Stomach smooth muscle (tissue), 2 donors: Measurements from ENCODE around the gene DOCK3.

Experiments used
- H3K27ac ChIP-seq: one replicate; pipeline ENCODE4 v1.7.0; 2013; ENCODE audit warnings: mild to moderate bottlenecking, low read length, inconsistent platforms
- H3K27me3 ChIP-seq, 2 donors: one replicate each; pipeline ENCODE4 v1.7.0; 2013; ENCODE audit warnings: low read length in 2 of 2; ENCODE audit not compliant: insufficient read depth in 2 of 2, control insufficient read depth in 1 of 2
- H3K36me3 ChIP-seq, 2 donors: one replicate each; pipeline ENCODE4 v1.7.0; 2013; ENCODE audit warnings: low read length in 2 of 2; ENCODE audit not compliant: control insufficient read depth in 2 of 2, insufficient read depth in 2 of 2
- H3K4me1 ChIP-seq: one replicate; pipeline ENCODE4 v1.7.0; 2013; ENCODE audit warnings: low read length; ENCODE audit not compliant: control insufficient read depth, insufficient read depth
- H3K4me3 ChIP-seq, 2 donors: one replicate each; pipeline ENCODE4 v1.7.0; 2013; ENCODE audit warnings: low read length in 2 of 2
- H3K9ac ChIP-seq, 2 donors: one replicate each; pipeline ENCODE4 v1.7.0; 2013; ENCODE audit warnings: low read length in 2 of 2, mild to moderate bottlenecking in 1 of 2
- H3K9me3 ChIP-seq, 2 donors: one replicate each; pipeline ENCODE4 v1.7.0; 2013; ENCODE audit warnings: low read length in 2 of 2; ENCODE audit not compliant: control insufficient read depth in 2 of 2
- donor health status: healthy.
- donor health status: Pancreatic carcinoma.

Gene DOCK3

DNA sequence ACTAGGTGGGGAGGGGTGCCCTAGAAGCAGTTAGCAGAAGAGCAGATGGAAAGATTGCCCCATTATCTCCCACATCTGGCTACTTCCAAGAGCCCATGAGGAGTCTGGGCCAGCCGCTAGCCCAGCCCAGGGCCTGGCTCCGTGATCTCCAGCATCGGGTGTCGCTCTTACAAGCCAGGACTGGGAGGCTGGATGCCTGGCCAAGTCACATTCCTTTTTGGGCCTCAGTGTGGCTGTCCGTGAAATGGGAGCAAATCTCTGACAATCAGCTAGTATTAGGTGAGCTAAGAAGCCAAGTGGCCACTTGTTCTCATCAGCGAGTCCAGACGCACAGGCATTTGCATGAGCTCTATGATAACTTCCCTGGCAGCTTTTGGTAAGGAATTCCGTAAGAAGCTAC is 23.3 kb upstream of the DOCK3 start:
- H3K4me1 ChIP-seq = peaks cover 28% of the 10 kb centered on the region
- no peak overlapping the region for H3K4me3 ChIP-seq
- H3K27ac ChIP-seq = no peak overlapping the region

GRCh38 chr3:50651920-50652529 is 22.7 kb upstream of the DOCK3 start:
- H3K9me3 ChIP-seq = no peaks in the 10 kb centered on the region
- no peak overlapping the region for H3K27ac ChIP-seq
- H3K4me1 ChIP-seq = peaks cover 28% of the 10 kb centered on the region
- H3K4me3 ChIP-seq = no peak overlapping the region
- no peak overlapping the region for H3K9ac ChIP-seq
- no peaks in the 10 kb centered on the region for H3K27me3 ChIP-seq
- H3K36me3 ChIP-seq = peaks cover 0 to 1% of the 10 kb centered on the region in 2 donors

More for the DNA sequence above, 23.3 kb upstream of the DOCK3 start:
- peaks cover 0 to 7% of the 10 kb centered on the region in 2 donors for H3K36me3 ChIP-seq
- H3K27me3 ChIP-seq = no peaks in the 10 kb centered on the region
- no peaks in the 10 kb centered on the region for H3K9me3 ChIP-seq
- no peak overlapping the region for H3K9ac ChIP-seq

DNA sequence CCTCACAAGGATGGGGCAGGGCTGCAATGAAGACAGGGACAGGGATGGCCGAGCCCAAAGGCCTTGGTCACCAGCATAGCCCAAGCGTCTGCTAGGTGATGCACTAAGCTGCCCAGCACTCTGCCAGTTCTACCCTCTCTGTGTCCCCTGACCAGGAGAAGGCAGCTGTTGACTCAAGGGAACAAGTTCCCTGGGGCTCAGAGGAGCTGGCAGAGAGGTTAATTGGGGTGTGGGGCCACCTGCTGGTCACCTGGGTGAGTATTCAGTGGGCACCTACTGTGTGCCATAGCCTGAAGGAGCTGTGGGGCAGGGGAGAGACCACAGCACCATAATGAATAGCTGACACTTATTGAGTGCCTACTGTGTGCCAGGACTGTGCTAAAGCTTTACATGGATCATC is 22.0 kb upstream of the DOCK3 start:
- peaks cover 27% of the 10 kb centered on the region for H3K4me1 ChIP-seq
- H3K36me3 ChIP-seq = no peaks in the 10 kb centered on the region
- H3K4me3 ChIP-seq = no peak overlapping the region
- H3K27ac ChIP-seq = no peak overlapping the region
- no peak overlapping the region for H3K9ac ChIP-seq
- no peaks in the 10 kb centered on the region for H3K9me3 ChIP-seq
- no peaks in the 10 kb centered on the region for H3K27me3 ChIP-seq

DNA sequence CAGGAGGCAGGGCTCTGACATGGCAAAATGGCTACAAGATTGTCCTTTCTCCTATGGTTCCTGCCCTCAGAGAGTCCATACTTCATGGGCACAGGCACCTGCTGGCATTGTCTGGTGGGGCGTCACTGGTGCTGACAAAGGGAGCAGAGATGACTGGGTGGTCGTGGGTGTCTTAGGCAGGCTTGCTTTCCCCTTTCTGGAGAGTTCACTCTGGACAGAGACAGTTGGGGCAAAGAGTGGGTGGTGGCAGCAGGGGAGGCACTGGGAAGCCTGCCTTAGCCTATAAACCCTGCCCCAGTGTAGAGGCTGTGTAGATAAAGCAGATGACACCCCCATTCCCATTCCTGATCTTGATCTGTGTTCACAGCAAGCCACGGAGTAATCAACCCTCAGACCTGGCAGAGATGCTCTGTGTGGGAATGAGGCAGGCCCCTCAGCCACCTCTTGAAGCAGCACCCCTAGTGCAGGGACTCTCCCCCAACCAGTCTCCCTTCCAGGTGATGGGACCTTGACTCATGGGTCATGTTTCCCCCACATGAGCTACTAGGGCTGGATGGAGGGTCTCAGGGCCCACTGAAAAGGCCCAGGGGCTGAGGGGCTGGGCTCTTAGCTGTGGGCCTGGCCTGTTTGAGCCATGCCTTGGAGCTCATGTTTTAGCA is 20.7 kb upstream of the DOCK3 start:
- Histone ChIP-seq H3K4me3 (no peak overlapping the region), H3K36me3 (no peaks in the 10 kb centered on the region), H3K4me1 (peaks cover 13% of the 10 kb centered on the region), H3K9me3 (no peaks in the 10 kb centered on the region), H3K27me3 (no peaks in the 10 kb centered on the region), H3K9ac (no peak overlapping the region), H3K27ac (no peak overlapping the region)

- no peaks in the 10 kb centered on the region for H3K36me3 ChIP-seq
- H3K9me3 ChIP-seq = no peaks in the 10 kb centered on the region
- peaks cover 2% of the 10 kb centered on the region for H3K4me1 ChIP-seq
- no peak overlapping the region for H3K9ac ChIP-seq
- no peak overlapping the region for H3K4me3 ChIP-seq
- H3K27me3 ChIP-seq = no peaks in the 10 kb centered on the region
- no peak overlapping the region for H3K27ac ChIP-seq
These were observed 19.5 kb upstream of the DOCK3 start for GRCh38 chr3:50655009-50655830.

- Histone ChIP-seq H3K27me3 (no peaks in the 10 kb centered on the region), H3K9ac (no peak overlapping the region), H3K27ac (no peak overlapping the region), H3K9me3 (no peaks in the 10 kb centered on the region), H3K36me3 (no peaks in the 10 kb centered on the region), H3K4me3 (no peak overlapping the region), H3K4me1 (no peaks in the 10 kb centered on the region)
These were observed 18.1 kb upstream of the DOCK3 start for GRCh38 chr3:50656417-50657195.

- Histone ChIP-seq H3K36me3 (no peaks in the 10 kb centered on the region), H3K4me3 (no peak overlapping the region), H3K4me1 (no peaks in the 10 kb centered on the region), H3K9me3 (no peaks in the 10 kb centered on the region), H3K27ac (no peak overlapping the region), H3K9ac (no peak overlapping the region), H3K27me3 (no peaks in the 10 kb centered on the region)
These were observed 17.3 kb upstream of the DOCK3 start for GRCh38 chr3:50657407-50657806.

DNA sequence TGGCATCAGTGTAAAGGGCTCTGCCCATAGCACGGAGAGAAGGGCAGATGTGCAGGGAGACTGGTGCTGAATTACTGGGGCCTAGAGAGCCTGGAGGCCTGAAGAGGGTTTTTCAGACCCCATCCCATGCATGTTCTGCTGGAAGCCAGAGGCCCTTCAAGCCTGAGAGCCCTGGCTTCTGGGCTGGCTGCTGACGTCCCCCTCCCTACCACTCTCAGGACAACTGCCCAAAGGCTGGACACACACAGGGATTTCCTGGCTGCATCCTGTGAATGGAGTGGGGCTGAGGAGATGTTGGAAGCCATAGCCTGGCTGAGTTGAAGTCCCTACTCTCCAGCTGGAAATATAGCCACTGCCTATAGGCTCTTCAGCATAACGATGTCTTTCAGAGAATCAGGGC is 16.9 kb upstream of the DOCK3 start:
- H3K4me1 ChIP-seq = no peaks in the 10 kb centered on the region
- H3K4me3 ChIP-seq = no peak overlapping the region
- no peak overlapping the region for H3K27ac ChIP-seq
- H3K36me3 ChIP-seq = no peaks in the 10 kb centered on the region
- no peaks in the 10 kb centered on the region for H3K9me3 ChIP-seq
- no peak overlapping the region for H3K9ac ChIP-seq
- H3K27me3 ChIP-seq = no peaks in the 10 kb centered on the region

- Histone ChIP-seq H3K36me3 (no peaks in the 10 kb centered on the region), H3K4me3 (no peak overlapping the region), H3K9me3 (no peaks in the 10 kb centered on the region), H3K4me1 (no peaks in the 10 kb centered on the region), H3K27me3 (no peaks in the 10 kb centered on the region), H3K9ac (no peak overlapping the region), H3K27ac (no peak overlapping the region)
These were observed 16.3 kb upstream of the DOCK3 start for GRCh38 chr3:50658416-50658815.

DNA sequence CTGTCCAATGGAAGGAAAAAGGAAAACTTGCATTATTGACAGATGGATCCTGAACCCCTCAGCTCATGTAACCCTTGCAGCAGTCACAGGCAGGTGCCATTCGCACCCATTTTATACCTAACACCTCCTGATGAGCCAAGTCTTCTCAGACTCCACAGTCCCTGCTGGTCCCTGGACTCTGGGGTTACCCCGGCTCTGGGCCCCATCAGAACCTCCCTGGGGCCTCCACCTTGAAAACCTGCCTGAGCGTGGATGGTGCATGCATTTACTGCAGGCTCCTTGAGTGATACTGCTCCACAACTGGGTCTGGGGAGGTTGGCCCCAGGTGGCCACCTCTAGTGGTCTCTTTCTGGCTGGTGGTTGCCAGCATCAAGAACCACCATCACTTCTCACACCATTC is 15.9 kb upstream of the DOCK3 start:
- Histone ChIP-seq H3K27ac (no peak overlapping the region), H3K9ac (no peak overlapping the region), H3K4me1 (no peaks in the 10 kb centered on the region), H3K9me3 (no peaks in the 10 kb centered on the region), H3K4me3 (no peak overlapping the region), H3K27me3 (no peaks in the 10 kb centered on the region), H3K36me3 (no peaks in the 10 kb centered on the region)
